CD4-positive, alpha-beta T cell (primary cell): ENCODE results near the gene SLC46A1. TPM values are rescaled to one million over a fixed set of nuclear protein-coding genes. Genes with fewer than 3 reads are reported as not detected.

Source experiments
- ATAC-seq: fragments of 200-7000 bp; cut with Tn5 transposase; one replicate; pipeline ENCODE4 v1.10.0; 2022; ENCODE audit warnings: mild to moderate bottlenecking; ENCODE audit not compliant: poor library complexity
- CTCF ChIA-PET: fragments of 350-600 bp; sonication (Branson Sonifier 250); formaldehyde crosslinking; loops from one replicate; lab custom pipeline; 2021; ENCODE audit warnings: antibody characterized with exemption, inconsistent platforms; lab: Charles Lee
- POLR2A ChIA-PET: fragments of 350-600 bp; sonication (Branson Sonifier 250); formaldehyde crosslinking; loops from one replicate; lab custom pipeline; 2021; ENCODE audit warnings: antibody characterized with exemption, inconsistent platforms; lab: Charles Lee
- DNase-seq, 14 experiments: peaks; one replicate each; pipeline ENCODE4 v3.0.0-alpha.2; 2013 to 2020; ENCODE audit warnings: mixed read lengths in 2 of 14
- H3K27ac ChIP-seq, 2 donors: one replicate each; pipeline versions ENCODE4 v1.5.1 to v1.7.0; 2013; ENCODE audit warnings: low read length in 2 of 2, low read depth in 1 of 2, mild to moderate bottlenecking in 1 of 2
- H3K27me3 ChIP-seq, 2 experiments: 1 replicate in 1 of 2; 2 replicates in 1 of 2; pipeline versions ENCODE4 v1.6.1 to v1.7.0; 2013; ENCODE audit warnings: low read length in 2 of 2, control low read depth in 1 of 2, mild to moderate bottlenecking in 1 of 2, moderate library complexity in 1 of 2; ENCODE audit not compliant: insufficient read depth in 2 of 2, control insufficient read depth in 1 of 2
- H3K36me3 ChIP-seq: one replicate; pipeline ENCODE4 v1.6.1; 2013; ENCODE audit warnings: low read length, control low read depth; ENCODE audit not compliant: insufficient read depth
- H3K4me1 ChIP-seq: one replicate; pipeline ENCODE4 v1.6.1; 2013; ENCODE audit warnings: low read length, control low read depth; ENCODE audit not compliant: insufficient read depth
- H3K4me3 ChIP-seq: one replicate; pipeline ENCODE4 v1.5.1; 2013; ENCODE audit warnings: mild to moderate bottlenecking, low read length, moderate library complexity
- H3K9me3 ChIP-seq, 2 experiments: 1 replicate in 1 of 2; 2 replicates in 1 of 2; pipeline versions ENCODE4 v1.6.1 to v1.7.0; 2013; ENCODE audit warnings: low read length in 2 of 2, mild to moderate bottlenecking in 2 of 2, control low read depth in 1 of 2, moderate library complexity in 1 of 2; ENCODE audit not compliant: control insufficient read depth in 1 of 2, insufficient read depth in 1 of 2
- H3K27ac Mint-ChIP-seq: one replicate; pipeline ENCODE4 v1.8.0; 2020; ENCODE audit warnings: mixed read lengths
- H3K27me3 Mint-ChIP-seq: one replicate; pipeline ENCODE4 v1.8.0; 2021; ENCODE audit warnings: mixed read lengths
- H3K36me3 Mint-ChIP-seq: one replicate; pipeline ENCODE4 v1.8.0; 2021; ENCODE audit warnings: low read depth, mixed read lengths
- H3K4me1 Mint-ChIP-seq: one replicate; pipeline ENCODE4 v1.8.0; 2021; ENCODE audit warnings: low read depth, mixed read lengths
- H3K4me3 Mint-ChIP-seq: one replicate; pipeline ENCODE4 v1.8.0; 2020; ENCODE audit warnings: mild to moderate bottlenecking, mixed read lengths
- H3K9me3 Mint-ChIP-seq: one replicate; pipeline ENCODE4 v1.8.0; 2020; ENCODE audit warnings: mixed read lengths
- CTCF ChIP-seq: fragments of 200-600 bp; IDR thresholded peaks from one replicate; pipeline ENCODE4 v1.8.0; 2022; ENCODE audit warnings: antibody characterized with exemption, mild to moderate bottlenecking
- intact Hi-C, 2 experiments: fragments of 100-400 bp; cut with DNase I in 1 of 2; cut with micrococcal nuclease in 1 of 2; formaldehyde crosslinking; loops; one replicate each; pipeline versions ENCODE4 v1.15.1 to v1.9.0; 2023 to 2025; cut with DNase I, micrococcal nuclease
- total RNA-seq, 174 experiments: library from RNA in 2 of 174; stranded (reverse) in 2 of 174; gene quantifications; one replicate each; pipeline ENCODE4 v1.2.3 and lab custom pipeline; 2021 to 2026

Gene SLC46A1
- total RNA-seq, 2 experiments from 2014 or later = 0.44 to 0.45 TPM

GRCh38 chr17:28367641-28368305 lies 38.2 kb downstream of the SLC46A1 start:
- H3K27me3 ChIP-seq = no peaks in the 10 kb centered on the region
- no peak overlapping the region for H3K27ac Mint-ChIP-seq
- intact Hi-C loops = no loop called here
- H3K4me3 ChIP-seq = no peak overlapping the region
- peaks cover 23% of the 10 kb centered on the region for H3K36me3 Mint-ChIP-seq
- ChIA-PET CTCF (interaction anchor here (1.9 kb wide), 1 partner anchor 49 kb away, joined by 7 read pairs; no protein-coding TSS in a partner anchor), POLR2A (interaction anchor here (6.1 kb wide), 1 partner anchor 11 kb away, joined by 34 read pairs; the partner anchor contains the start of gene POLDIP2)
- H3K4me1 Mint-ChIP-seq = peaks cover 16% of the 10 kb centered on the region
- DNase-seq (no peak), ATAC-seq (no peak)
- no peak overlapping the region for H3K27ac ChIP-seq
- H3K9me3 ChIP-seq = no peaks in the 10 kb centered on the region
- TF ChIP-seq CTCF = no peak
- no peaks in the 10 kb centered on the region for H3K9me3 Mint-ChIP-seq
- no peak overlapping the region for H3K4me3 Mint-ChIP-seq
- peaks cover 23% of the 10 kb centered on the region for H3K36me3 ChIP-seq
- H3K4me1 ChIP-seq = peaks cover 15% of the 10 kb centered on the region
- H3K27me3 Mint-ChIP-seq = no peaks in the 10 kb centered on the region

GRCh38 chr17:28366605-28367004 lies 39.4 kb downstream of the SLC46A1 start:
- no peaks in the 10 kb centered on the region for H3K9me3 ChIP-seq
- no peak for DNase-seq
- peaks cover 6% of the 10 kb centered on the region for H3K4me1 ChIP-seq
- Mint-ChIP-seq H3K4me1 (peaks cover 11% of the 10 kb centered on the region), H3K27ac (no peak overlapping the region), H3K4me3 (no peak overlapping the region), H3K9me3 (no peaks in the 10 kb centered on the region), H3K27me3 (no peaks in the 10 kb centered on the region), H3K36me3 (peaks cover 30% of the 10 kb centered on the region)
- ChIA-PET CTCF (no interaction called here), POLR2A (interaction anchor here (1.5 kb wide), 1 partner anchor 9 kb away, joined by 5 read pairs; the partner anchor contains the start of gene POLDIP2)
- H3K4me3 ChIP-seq = no peak overlapping the region
- no peak overlapping the region for H3K27ac ChIP-seq
- no peak for ATAC-seq
- TF ChIP-seq CTCF = no peak
- H3K36me3 ChIP-seq = peaks cover 35% of the 10 kb centered on the region
- H3K27me3 ChIP-seq = no peaks in the 10 kb centered on the region
- intact Hi-C loops = no loop called here

- Mint-ChIP-seq H3K4me3 (no peak overlapping the region), H3K27me3 (no peaks in the 10 kb centered on the region), H3K4me1 (peaks cover 5% of the 10 kb centered on the region), H3K27ac (no peak overlapping the region), H3K36me3 (peaks cover 41% of the 10 kb centered on the region), H3K9me3 (no peaks in the 10 kb centered on the region)
- ChIA-PET CTCF (no interaction called here), POLR2A (interaction anchor here (1.5 kb wide), 1 partner anchor 8 kb away, joined by 5 read pairs; the partner anchor contains the start of gene POLDIP2)
- Histone ChIP-seq H3K27ac (no peak overlapping the region), H3K4me3 (no peak overlapping the region), H3K27me3 (no peaks in the 10 kb centered on the region), H3K9me3 (no peaks in the 10 kb centered on the region), H3K4me1 (no peaks in the 10 kb centered on the region), H3K36me3 (peaks cover 46% of the 10 kb centered on the region)
- TF ChIP-seq CTCF = no peak
- ATAC-seq (no peak), DNase-seq (no peak)
- intact Hi-C loops = no loop called here
These were observed 40.5 kb downstream of the SLC46A1 start for GRCh38 chr17:28365487-28365886.
